GM19025 (cell line): ENCODE data around the gene ARID1B.
"Not testable (repeated sequence)": the region's sequence is repeated elsewhere in the genome, so short reads cannot be mapped to it uniquely, and the experiment has no call there.

Experiments used
- ATAC-seq: cut with Tn5 transposase; IDR thresholded peaks from one replicate; pipeline ENCODE4 v1.9.1; 2021; ENCODE audit warnings: mild to moderate bottlenecking, low read depth, moderate library complexity; ENCODE audit not compliant: unreplicated experiment

Gene ARID1B

GRCh38 chr6:157143171-157143889, 366.2 kb downstream of the ARID1B start:
- ATAC-seq = peak; percentile 89

- no peak for ATAC-seq
Observed at GRCh38 chr6:157143890-157144798, 367.0 kb downstream of the ARID1B start.

GRCh38 chr6:157144859-157145568, 367.8 kb downstream of the ARID1B start:
- no peak for ATAC-seq

- no peak for ATAC-seq
Observed at GRCh38 chr6:157145656-157146285, 368.6 kb downstream of the ARID1B start.

GRCh38 chr6:157147054-157148026, 370.2 kb downstream of the ARID1B start:
- not testable (repeated sequence) for ATAC-seq

- ATAC-seq = no peak
Observed at GRCh38 chr6:157148391-157149323, 371.5 kb downstream of the ARID1B start.

GRCh38 chr6:157150076-157150475, 372.9 kb downstream of the ARID1B start:
- no peak for ATAC-seq

- no peak for ATAC-seq
Observed at GRCh38 chr6:157151029-157151428, 373.9 kb downstream of the ARID1B start.

GRCh38 chr6:157151989-157152388, 374.8 kb downstream of the ARID1B start:
- ATAC-seq = no peak

GRCh38 chr6:157152556-157152955, 375.4 kb downstream of the ARID1B start:
- no peak for ATAC-seq

GRCh38 chr6:157155804-157156203, 378.6 kb downstream of the ARID1B start:
- ATAC-seq = no peak

- no peak for ATAC-seq
Observed at GRCh38 chr6:157157258-157157657, 380.1 kb downstream of the ARID1B start.

GRCh38 chr6:157158456-157158855, 381.3 kb downstream of the ARID1B start:
- no peak for ATAC-seq

GRCh38 chr6:157158897-157159296, 381.7 kb downstream of the ARID1B start:
- ATAC-seq = no peak

GRCh38 chr6:157159348-157159747, 382.2 kb downstream of the ARID1B start:
- no peak for ATAC-seq

- ATAC-seq = no peak
Observed at GRCh38 chr6:157161912-157162311, 384.7 kb downstream of the ARID1B start.

- ATAC-seq = no peak
Observed at GRCh38 chr6:157162766-157163433, 385.7 kb downstream of the ARID1B start.
